GM18909 (cell line): ENCODE data around the gene RAMAC.
A peak's percentile ranks its signal among the peaks of the same experiment; 100 is the strongest.
"Not testable (repeated sequence)": the region's sequence is repeated elsewhere in the genome, so short reads cannot be mapped to it uniquely, and the experiment has no call there.

Source experiments
- ATAC-seq: cut with Tn5 transposase; IDR thresholded peaks from one replicate; pipeline ENCODE4 v1.9.1; 2021; ENCODE audit warnings: mild to moderate bottlenecking; ENCODE audit not compliant: unreplicated experiment, poor library complexity

RAMAC gene

GRCh38 chr15:83011271-83012075 is 25.5 kb downstream of the RAMAC start, which contains the start of gene C15orf40:
TSS of gene C15orf40 (minus strand) at chr15:83011639. CDS start at chr15:83011607, 32 bp downstream.
- ATAC-seq, result peak; percentile 88

GRCh38 chr15:83012076-83012426 is 26.0 kb downstream of the RAMAC start:
- ATAC-seq, result no peak

- no peak for ATAC-seq
These were observed 26.6 kb downstream of the RAMAC start for GRCh38 chr15:83012636-83013035.

GRCh38 chr15:83014205-83014653 is 28.2 kb downstream of the RAMAC start:
- ATAC-seq, result no peak

GRCh38 chr15:83015361-83015760 is 29.4 kb downstream of the RAMAC start:
- no peak for ATAC-seq

GRCh38 chr15:83016906-83017305 is 30.9 kb downstream of the RAMAC start:
- no peak for ATAC-seq

GRCh38 chr15:83018436-83018835 is 32.4 kb downstream of the RAMAC start:
- no peak for ATAC-seq

GRCh38 chr15:83030021-83030420 is 44.0 kb downstream of the RAMAC start:
- ATAC-seq, result no peak

GRCh38 chr15:83031234-83031633 is 45.2 kb downstream of the RAMAC start:
- ATAC-seq, result not testable (repeated sequence)

GRCh38 chr15:83036253-83036652 is 50.2 kb downstream of the RAMAC start:
- ATAC-seq, result no peak

GRCh38 chr15:83039206-83039605 is 53.2 kb downstream of the RAMAC start:
- ATAC-seq, result no peak
